Colonic mucosa (tissue), 4 donors: ENCODE measurements around the gene ACOT8. TPM values are rescaled to one million over a fixed set of nuclear protein-coding genes. Genes with fewer than 3 reads are reported as not detected.

Source experiments
- DNase-seq: peaks from one replicate; pipeline ENCODE4 v3.0.0-alpha.2; 2020
- H3K27ac ChIP-seq: fragments of 200-600 bp; one replicate; pipeline ENCODE4 v1.8.0; 2021
- H3K27me3 ChIP-seq: fragments of 200-600 bp; one replicate; pipeline ENCODE4 v1.8.0; 2021
- H3K36me3 ChIP-seq: fragments of 200-600 bp; one replicate; pipeline ENCODE4 v1.8.0; 2021
- H3K4me1 ChIP-seq: fragments of 200-600 bp; one replicate; pipeline ENCODE4 v1.8.0; 2021; ENCODE audit warnings: mild to moderate bottlenecking
- H3K4me3 ChIP-seq: fragments of 200-600 bp; one replicate; pipeline ENCODE4 v1.8.0; 2021
- H3K9ac ChIP-seq, 2 donors: one replicate each; pipeline ENCODE4 v1.7.0; 2013; ENCODE audit warnings: control low read depth in 2 of 2, low read depth in 2 of 2, low read length in 2 of 2
- H3K9me3 ChIP-seq: fragments of 200-600 bp; one replicate; pipeline ENCODE4 v1.8.0; 2021
- CTCF ChIP-seq: fragments of 200-600 bp; IDR thresholded peaks from one replicate; pipeline ENCODE4 v1.8.0; 2022; ENCODE audit warnings: antibody characterized with exemption, mild to moderate bottlenecking
- intact Hi-C: fragments of 100-400 bp; cut with DNase I; formaldehyde crosslinking; loops from one replicate; pipeline ENCODE4 v1.14.1; 2022
- total RNA-seq, 2 donors: library from RNA; stranded (reverse); fragmentation: NEBNext Ultra II Directional in 1 of 2; extraction: Animal tissue kit (Norgen Biotek cat#: 25700) in 1 of 2; gene quantifications; one replicate each; pipeline ENCODE4 v1.2.1, GENCODE V29; 2021
- donor health status: healthy.
- donor health status: DM: no; HTN: no; CAD: no.
- donor health status: DM: no; HTN: no; CAD: no.

Gene ACOT8
- total RNA-seq, 2 donors from 2014 or later: 49.8 to 58.5 TPM

- no peak for TF ChIP-seq CTCF
- H3K4me3 ChIP-seq: peak overlapping the region; percentile 76
- no peaks in the 10 kb centered on the region for H3K4me1 ChIP-seq
- peaks cover 16% of the 10 kb centered on the region for H3K36me3 ChIP-seq
- H3K9me3 ChIP-seq: no peaks in the 10 kb centered on the region
- no peaks in the 10 kb centered on the region for H3K27me3 ChIP-seq
- no peak for DNase-seq
- intact Hi-C loops: no loop called here
- peak overlapping the region; percentile 94 to 96 for H3K9ac ChIP-seq
- peak overlapping the region; percentile 91 for H3K27ac ChIP-seq
Measured at GRCh38 chr20:45792317-45793118, 64.7 kb downstream of the ACOT8 start.

Other genes with a start within 250 kb of the ACOT8 start
- gene WFDC10A, start 227.7 kb downstream of the ACOT8 start, total RNA-seq: not detected
- not detected for gene WFDC9, start 226.1 kb downstream of the ACOT8 start, total RNA-seq
- gene WFDC11, start 187.2 kb downstream of the ACOT8 start, total RNA-seq: not detected
- gene WFDC13, start 155.4 kb downstream of the ACOT8 start, total RNA-seq: not detected
- gene WFDC10B, start 152.4 kb downstream of the ACOT8 start, total RNA-seq: not detected
- gene SPINT4, start 135.0 kb downstream of the ACOT8 start, total RNA-seq: not detected
- gene WFDC3, start 65.5 kb downstream of the ACOT8 start, total RNA-seq: 10 to 100 TPM in 1 of 2 donors, 1 to 10 TPM in 1; 2.5 to 15.6 TPM
- gene DNTTIP1, start 65.4 kb downstream of the ACOT8 start, total RNA-seq: 10 to 100 TPM; 41.5 to 96.5 TPM
- 100 to 1,000 TPM in 1 of 2 donors, 10 to 100 TPM in 1; 23.7 to 117 TPM for gene UBE2C, start 44.7 kb downstream of the ACOT8 start, total RNA-seq
- gene TNNC2, start 30.1 kb downstream of the ACOT8 start, total RNA-seq: 1 to 10 TPM; 2.9 to 3.8 TPM
- 10 to 100 TPM; 11.2 to 12.6 TPM for gene SNX21, start 23.6 kb downstream of the ACOT8 start, total RNA-seq
- 1 to 10 TPM; 4.6 to 5.2 TPM for gene ZSWIM3, start 222 bp upstream of the ACOT8 start, total RNA-seq
- gene ZSWIM1, start 23.8 kb upstream of the ACOT8 start, total RNA-seq: 10 to 100 TPM; 13.3 to 13.4 TPM
- gene SPATA25, start 30.2 kb upstream of the ACOT8 start, total RNA-seq: 1 to 10 TPM; 1.5 TPM
- 1 to 10 TPM; 3.5 to 4.0 TPM for gene NEURL2, start 33.8 kb upstream of the ACOT8 start, total RNA-seq
- gene CTSA, start 33.9 kb upstream of the ACOT8 start, total RNA-seq: 100 to 1,000 TPM; 273 to 366 TPM
- gene PLTP, start 54.8 kb upstream of the ACOT8 start, total RNA-seq: 10 to 100 TPM; 17.4 to 36.2 TPM
- 10 to 100 TPM; 28.9 to 33.6 TPM for gene PCIF1, start 77.3 kb upstream of the ACOT8 start, total RNA-seq
- gene ZNF335, start 114.8 kb upstream of the ACOT8 start, total RNA-seq: 10 to 100 TPM; 11.3 to 22.1 TPM
- gene MMP9, start 151.5 kb upstream of the ACOT8 start, total RNA-seq: 1 to 10 TPM; 1.3 to 4.0 TPM
- under 1 TPM in 1 of 2 donors, not detected in 1; 0.96 TPM for gene SLC12A5, start 171.8 kb upstream of the ACOT8 start, total RNA-seq
- gene NCOA5, start 232.6 kb upstream of the ACOT8 start, total RNA-seq: 10 to 100 TPM; 20.4 to 32.1 TPM